Measurements from ENCODE around the gene VMO1.

- no peak for TF ChIP-seq NRF1 (IDR thresholded peaks at IDR 0.05; ENCODE audit: low read depth, low read length)
- peak; percentile 11; the same call in 1 of the 2 replicates for TF ChIP-seq MAX (IDR thresholded peaks at IDR 0.05; ENCODE audit: low read depth)
- no peak for TF ChIP-seq POLR2AphosphoS5 (IDR thresholded peaks at IDR 0.05; ENCODE audit: low read depth, low read length)
- TF ChIP-seq CTCF (IDR thresholded peaks at IDR 0.05), result no peak
- TF ChIP-seq JUND (IDR thresholded peaks at IDR 0.05), result no peak
- TF ChIP-seq RFX5 (IDR thresholded peaks at IDR 0.05; ENCODE audit: low read length), result no peak
- TF ChIP-seq, protein P1, sequence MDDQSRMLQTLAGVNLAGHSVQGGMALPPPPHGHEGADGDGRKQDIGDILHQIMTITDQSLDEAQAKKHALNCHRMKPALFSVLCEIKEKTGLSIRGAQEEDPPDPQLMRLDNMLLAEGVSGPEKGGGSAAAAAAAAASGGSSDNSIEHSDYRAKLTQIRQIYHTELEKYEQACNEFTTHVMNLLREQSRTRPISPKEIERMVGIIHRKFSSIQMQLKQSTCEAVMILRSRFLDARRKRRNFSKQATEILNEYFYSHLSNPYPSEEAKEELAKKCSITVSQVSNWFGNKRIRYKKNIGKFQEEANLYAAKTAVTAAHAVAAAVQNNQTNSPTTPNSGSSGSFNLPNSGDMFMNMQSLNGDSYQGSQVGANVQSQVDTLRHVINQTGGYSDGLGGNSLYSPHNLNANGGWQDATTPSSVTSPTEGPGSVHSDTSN (IDR thresholded peaks at IDR 0.05), result no peak
Observed at GRCh38 chr17:4739122-4740024, 46.8 kb downstream of the VMO1 start, which contains the start of the genes CXCL16 and ZMYND15.

Data from SK-N-SH (cell line).